DMS 273 (cell line): ENCODE measurements around the gene SFT2D1.

Source experiments
- DNase-seq: peaks from one replicate; lab custom pipeline; 2025; ENCODE audit not compliant: unreplicated experiment; lab: John Stamatoyannopoulos, UW

The SFT2D1 gene

DNA sequence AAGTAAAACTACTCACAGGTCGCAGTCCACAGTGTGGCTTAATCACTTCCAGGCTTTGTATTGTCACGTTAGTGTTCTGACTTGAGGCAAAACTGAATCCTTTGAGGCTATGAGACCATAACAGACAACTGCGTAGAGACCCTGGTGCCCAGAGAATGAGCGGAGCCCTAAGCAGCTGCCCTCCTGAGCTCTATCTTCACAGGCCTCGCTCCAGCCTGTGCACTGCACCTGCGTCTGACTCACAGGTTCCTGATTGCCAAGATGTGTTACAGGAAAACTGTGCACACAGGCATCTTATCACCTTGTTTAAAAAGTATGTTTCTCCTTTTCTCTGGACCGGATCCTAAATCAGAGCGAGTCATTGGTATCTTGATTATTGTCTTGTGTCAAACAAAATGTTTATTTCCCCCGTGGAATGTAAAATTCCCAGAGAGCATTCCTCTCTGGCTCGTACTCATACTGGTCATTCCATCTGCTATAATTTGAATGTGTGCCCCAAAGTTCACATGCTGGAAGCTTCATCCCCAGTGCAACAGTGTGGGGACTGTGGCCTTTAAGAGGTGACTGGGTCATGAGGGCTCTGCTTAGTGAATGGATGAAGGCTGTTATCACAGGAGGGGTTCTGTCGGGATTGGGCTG, 59.8 kb downstream of the SFT2D1 start:
- DNase-seq, result no peak

- no peak for DNase-seq
Observed at GRCh38 chr6:166281104-166281503, 61.2 kb downstream of the SFT2D1 start.

DNA sequence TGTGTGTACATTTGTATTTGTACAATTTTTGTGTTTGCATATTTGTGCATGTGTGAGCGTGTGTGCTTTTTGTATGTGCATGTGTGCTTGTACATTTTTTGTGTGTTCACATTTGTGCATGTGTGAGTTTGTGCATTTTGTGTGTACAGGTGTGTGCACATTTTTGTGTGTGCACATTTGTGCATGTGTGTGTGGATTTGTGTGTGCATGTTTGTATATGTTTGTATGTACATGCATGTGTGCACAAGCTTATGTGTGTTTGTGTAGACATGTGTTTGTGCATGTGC, 63.0 kb downstream of the SFT2D1 start:
- no peak for DNase-seq

GRCh38 chr6:166278579-166279392, 63.6 kb downstream of the SFT2D1 start:
- no peak for DNase-seq

GRCh38 chr6:166277892-166278578, 64.3 kb downstream of the SFT2D1 start:
- no peak for DNase-seq

DNA sequence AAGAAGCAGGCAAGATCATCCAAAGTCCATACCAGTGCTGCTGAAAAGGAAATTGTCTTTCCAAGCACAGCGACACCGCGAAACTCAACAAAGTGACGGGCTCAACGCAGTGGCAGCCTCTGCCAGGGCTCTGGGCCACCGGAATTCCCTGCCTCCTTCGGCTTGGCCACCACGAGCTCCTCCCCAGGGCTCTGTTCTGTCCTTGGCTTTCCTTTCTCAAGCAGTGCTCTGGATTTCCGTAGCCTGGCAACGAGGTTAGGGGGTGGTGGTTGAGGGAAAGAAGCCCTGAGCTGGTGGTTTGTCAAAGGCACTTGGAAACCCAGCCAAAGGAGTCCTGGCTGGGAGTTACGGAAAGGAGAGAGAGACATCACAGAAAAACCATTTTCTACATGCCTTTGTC, 65.3 kb downstream of the SFT2D1 start:
- DNase-seq, result peak; percentile 35

GRCh38 chr6:166275714-166276166, 66.6 kb downstream of the SFT2D1 start:
- peak; percentile 76 for DNase-seq

DNA sequence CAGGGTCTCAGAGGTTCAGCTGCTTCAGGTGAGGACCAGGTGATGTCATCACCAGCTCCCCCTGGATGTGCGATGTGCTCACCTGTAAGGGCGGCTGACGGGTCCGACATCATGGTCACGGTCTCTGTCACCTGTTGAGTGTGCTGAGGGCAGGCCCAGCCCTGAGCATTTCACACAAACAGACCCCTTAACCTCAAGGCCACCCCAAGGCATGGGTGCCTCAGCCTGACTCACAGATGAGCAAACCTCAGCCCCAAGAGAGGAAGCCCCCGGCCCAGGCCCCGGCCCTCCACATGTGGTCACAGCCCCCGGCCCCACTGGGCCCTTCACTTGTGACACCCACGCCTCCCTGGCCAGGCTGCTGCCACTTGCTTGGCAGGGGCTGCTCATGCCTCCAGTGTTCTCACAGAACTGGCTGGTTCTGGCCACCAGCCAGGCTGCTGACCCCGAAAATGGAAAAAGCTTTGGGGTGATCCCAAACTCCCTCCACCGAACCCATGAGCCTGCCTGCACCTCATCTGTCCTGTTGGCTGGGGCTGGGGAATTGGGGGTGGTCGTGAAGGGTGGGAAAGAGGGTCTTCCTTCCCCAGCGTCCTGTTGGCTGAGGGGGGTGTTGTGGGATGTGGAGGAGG, 67.5 kb downstream of the SFT2D1 start:
- no peak for DNase-seq

DNA sequence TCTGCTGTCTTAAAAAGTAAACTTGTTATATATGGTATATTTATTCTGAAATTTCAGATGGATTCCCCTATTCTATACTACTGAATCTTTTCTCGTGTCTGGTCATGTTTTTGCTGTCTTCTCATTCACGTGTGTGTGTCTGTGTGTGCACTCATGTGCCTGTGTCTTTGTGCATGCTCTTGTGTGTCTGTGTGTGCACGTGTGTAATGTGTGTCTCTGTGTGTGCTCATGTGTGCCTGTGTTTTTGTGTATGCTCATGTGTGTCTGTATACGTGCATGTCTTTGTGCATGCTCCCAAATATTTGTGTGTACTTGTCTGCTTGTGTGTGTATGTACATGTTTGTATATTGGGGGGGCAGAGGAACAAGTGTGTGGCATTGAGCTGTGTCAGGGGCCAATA, 68.2 kb downstream of the SFT2D1 start:
- DNase-seq, result no peak

DNA sequence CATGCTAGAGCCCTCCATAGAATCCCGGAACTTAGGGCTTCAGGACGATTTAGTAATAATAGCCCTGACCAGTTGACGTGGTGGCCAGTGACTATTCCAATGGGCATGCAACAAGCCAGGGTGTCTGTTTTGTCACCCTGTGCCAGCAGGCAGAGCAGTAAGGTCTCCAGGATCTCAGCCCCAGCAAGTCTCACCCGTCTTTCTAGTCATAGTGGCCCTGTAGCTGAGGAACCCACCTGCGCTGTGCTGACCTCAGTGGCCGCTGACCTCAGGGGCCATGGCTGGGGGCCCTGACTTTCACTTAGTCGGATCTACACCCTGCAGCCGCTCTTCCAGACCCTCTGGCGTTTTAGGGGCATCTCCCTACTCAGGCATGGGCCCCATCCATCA, 71.0 kb downstream of the SFT2D1 start:
- DNase-seq, result no peak

GRCh38 chr6:166270706-166271375, 71.5 kb downstream of the SFT2D1 start:
- DNase-seq, result no peak
